BLaER1 (cell line): Measurements from ENCODE around the gene OGDHL.

Experiments
- H3K27ac ChIP-seq: shearing (Covaris generic); formaldehyde crosslinking; 2 replicates; pipeline ENCODE4 v1.8.1; 2022
- H3K27me3 ChIP-seq: shearing (Covaris generic); formaldehyde crosslinking; 2 replicates; pipeline ENCODE4 v1.8.1; 2022
- H3K36me3 ChIP-seq: shearing (Covaris generic); formaldehyde crosslinking; 2 replicates; pipeline ENCODE4 v1.8.1; 2022
- H3K4me1 ChIP-seq: shearing (Covaris generic); formaldehyde crosslinking; 2 replicates; pipeline ENCODE4 v1.8.1; 2022
- H3K4me2 ChIP-seq: shearing (Covaris generic); formaldehyde crosslinking; 2 replicates; pipeline ENCODE4 v1.8.1; 2022
- H3K4me3 ChIP-seq: shearing (Covaris generic); formaldehyde crosslinking; 2 replicates; pipeline ENCODE4 v1.8.1; 2022
- H3K9ac ChIP-seq: shearing (Covaris generic); formaldehyde crosslinking; 2 replicates; pipeline ENCODE4 v1.8.1; 2022
- H3K9me3 ChIP-seq: shearing (Covaris generic); formaldehyde crosslinking; 2 replicates; pipeline ENCODE4 v1.8.1; 2022
- H4K20me1 ChIP-seq: shearing (Covaris generic); formaldehyde crosslinking; 2 replicates; pipeline ENCODE4 v1.8.1; 2022
- Cebpa-rat ChIP-seq: shearing (Covaris generic); IDR thresholded peaks from 2 replicates; pipeline ENCODE4 v1.8.1; 2022

The OGDHL gene

GRCh38 chr10:49694466-49694865 is 67.7 kb downstream of the OGDHL start:
- Histone ChIP-seq H3K4me2 (no peak overlapping the region), H3K27ac (no peak overlapping the region), H3K27me3 (peaks cover 12% of the 10 kb centered on the region), H3K4me1 (no peaks in the 10 kb centered on the region), H3K36me3 (no peaks in the 10 kb centered on the region), H3K9ac (no peak overlapping the region), H3K9me3 (peaks cover 7% of the 10 kb centered on the region), H3K4me3 (no peak overlapping the region), H4K20me1 (no peaks in the 10 kb centered on the region)
- no peak for TF ChIP-seq Cebpa-rat

GRCh38 chr10:49691588-49691987 is 70.5 kb downstream of the OGDHL start:
- Histone ChIP-seq H3K36me3 (no peaks in the 10 kb centered on the region), H3K4me2 (no peak overlapping the region), H4K20me1 (no peaks in the 10 kb centered on the region), H3K4me3 (no peak overlapping the region), H3K27ac (no peak overlapping the region), H3K27me3 (peaks cover 19% of the 10 kb centered on the region), H3K4me1 (no peaks in the 10 kb centered on the region), H3K9me3 (peaks cover 23% of the 10 kb centered on the region), H3K9ac (no peak overlapping the region)
- TF ChIP-seq Cebpa-rat, result no peak

GRCh38 chr10:49690698-49691356 is 71.3 kb downstream of the OGDHL start:
- H3K27me3 ChIP-seq, result peaks cover 19% of the 10 kb centered on the region
- no peak overlapping the region for H3K9ac ChIP-seq
- H3K9me3 ChIP-seq, result peaks cover 30% of the 10 kb centered on the region
- H3K27ac ChIP-seq, result no peak overlapping the region
- H3K4me2 ChIP-seq, result no peak overlapping the region
- no peaks in the 10 kb centered on the region for H3K36me3 ChIP-seq
- no peaks in the 10 kb centered on the region for H3K4me1 ChIP-seq
- H4K20me1 ChIP-seq, result no peaks in the 10 kb centered on the region
- TF ChIP-seq Cebpa-rat, result no peak
- no peak overlapping the region for H3K4me3 ChIP-seq

- TF ChIP-seq Cebpa-rat, result no peak
- peaks cover 19% of the 10 kb centered on the region for H3K27me3 ChIP-seq
Measured at GRCh38 chr10:49689882-49690510, 72.1 kb downstream of the OGDHL start.

GRCh38 chr10:49688920-49689319 is 73.2 kb downstream of the OGDHL start:
- Histone ChIP-seq H3K4me3 (no peak overlapping the region), H3K4me2 (no peak overlapping the region), H3K27me3 (peaks cover 19% of the 10 kb centered on the region)

More at GRCh38 chr10:49689882-49690510, 72.1 kb downstream of the OGDHL start:
- no peak overlapping the region for H3K27ac ChIP-seq
- no peak overlapping the region for H3K9ac ChIP-seq
- H3K9me3 ChIP-seq, result peaks cover 34% of the 10 kb centered on the region
- no peaks in the 10 kb centered on the region for H3K36me3 ChIP-seq
- no peaks in the 10 kb centered on the region for H4K20me1 ChIP-seq
- H3K4me1 ChIP-seq, result no peaks in the 10 kb centered on the region
- H3K4me2 ChIP-seq, result no peak overlapping the region
- H3K4me3 ChIP-seq, result no peak overlapping the region

GRCh38 chr10:49688261-49688846 is 73.8 kb downstream of the OGDHL start:
- Histone ChIP-seq H3K27ac (no peak overlapping the region), H3K9me3 (peaks cover 30% of the 10 kb centered on the region), H3K27me3 (peaks cover 19% of the 10 kb centered on the region), H3K36me3 (no peaks in the 10 kb centered on the region), H3K9ac (no peak overlapping the region), H3K4me2 (no peak overlapping the region), H4K20me1 (no peaks in the 10 kb centered on the region), H3K4me3 (no peak overlapping the region), H3K4me1 (no peaks in the 10 kb centered on the region)
- no peak for TF ChIP-seq Cebpa-rat

More at GRCh38 chr10:49688920-49689319, 73.2 kb downstream of the OGDHL start:
- no peaks in the 10 kb centered on the region for H3K36me3 ChIP-seq
- no peaks in the 10 kb centered on the region for H3K4me1 ChIP-seq
- H4K20me1 ChIP-seq, result no peaks in the 10 kb centered on the region
- no peak for TF ChIP-seq Cebpa-rat
- H3K9ac ChIP-seq, result no peak overlapping the region
- no peak overlapping the region for H3K27ac ChIP-seq
- peaks cover 34% of the 10 kb centered on the region for H3K9me3 ChIP-seq

GRCh38 chr10:49686651-49687050 is 75.5 kb downstream of the OGDHL start:
- TF ChIP-seq Cebpa-rat, result no peak
- H3K4me3 ChIP-seq, result no peak overlapping the region
- H3K9me3 ChIP-seq, result peaks cover 35% of the 10 kb centered on the region
- H3K27ac ChIP-seq, result no peak overlapping the region
- no peak overlapping the region for H3K9ac ChIP-seq
- H3K27me3 ChIP-seq, result peaks cover 19% of the 10 kb centered on the region
- H3K36me3 ChIP-seq, result no peaks in the 10 kb centered on the region
- no peaks in the 10 kb centered on the region for H3K4me1 ChIP-seq
- H4K20me1 ChIP-seq, result no peaks in the 10 kb centered on the region
- H3K4me2 ChIP-seq, result no peak overlapping the region
